CD4-positive, alpha-beta T cell (primary cell): ENCODE results near the gene KIF21B. TPM values are rescaled to one million over a fixed set of nuclear protein-coding genes. Genes with fewer than 3 reads are reported as not detected.

Experiments
- ATAC-seq: fragments of 200-7000 bp; cut with Tn5 transposase; one replicate; pipeline ENCODE4 v1.10.0; 2022; ENCODE audit warnings: mild to moderate bottlenecking; ENCODE audit not compliant: poor library complexity
- CTCF ChIA-PET: fragments of 350-600 bp; sonication (Branson Sonifier 250); formaldehyde crosslinking; loops from one replicate; lab custom pipeline; 2021; ENCODE audit warnings: antibody characterized with exemption, inconsistent platforms; lab: Charles Lee
- POLR2A ChIA-PET: fragments of 350-600 bp; sonication (Branson Sonifier 250); formaldehyde crosslinking; loops from one replicate; lab custom pipeline; 2021; ENCODE audit warnings: antibody characterized with exemption, inconsistent platforms; lab: Charles Lee
- DNase-seq, 14 experiments: peaks; one replicate each; pipeline ENCODE4 v3.0.0-alpha.2; 2013 to 2020; ENCODE audit warnings: mixed read lengths in 2 of 14
- H3K27ac ChIP-seq, 2 donors: one replicate each; pipeline versions ENCODE4 v1.5.1 to v1.7.0; 2013; ENCODE audit warnings: low read length in 2 of 2, low read depth in 1 of 2, mild to moderate bottlenecking in 1 of 2
- H3K27me3 ChIP-seq, 2 experiments: 1 replicate in 1 of 2; 2 replicates in 1 of 2; pipeline versions ENCODE4 v1.6.1 to v1.7.0; 2013; ENCODE audit warnings: low read length in 2 of 2, control low read depth in 1 of 2, mild to moderate bottlenecking in 1 of 2, moderate library complexity in 1 of 2; ENCODE audit not compliant: insufficient read depth in 2 of 2, control insufficient read depth in 1 of 2
- H3K36me3 ChIP-seq: one replicate; pipeline ENCODE4 v1.6.1; 2013; ENCODE audit warnings: low read length, control low read depth; ENCODE audit not compliant: insufficient read depth
- H3K4me1 ChIP-seq: one replicate; pipeline ENCODE4 v1.6.1; 2013; ENCODE audit warnings: low read length, control low read depth; ENCODE audit not compliant: insufficient read depth
- H3K4me3 ChIP-seq: one replicate; pipeline ENCODE4 v1.5.1; 2013; ENCODE audit warnings: mild to moderate bottlenecking, low read length, moderate library complexity
- H3K9me3 ChIP-seq, 2 experiments: 1 replicate in 1 of 2; 2 replicates in 1 of 2; pipeline versions ENCODE4 v1.6.1 to v1.7.0; 2013; ENCODE audit warnings: low read length in 2 of 2, mild to moderate bottlenecking in 2 of 2, control low read depth in 1 of 2, moderate library complexity in 1 of 2; ENCODE audit not compliant: control insufficient read depth in 1 of 2, insufficient read depth in 1 of 2
- H3K27ac Mint-ChIP-seq: one replicate; pipeline ENCODE4 v1.8.0; 2020; ENCODE audit warnings: mixed read lengths
- H3K27me3 Mint-ChIP-seq: one replicate; pipeline ENCODE4 v1.8.0; 2021; ENCODE audit warnings: mixed read lengths
- H3K36me3 Mint-ChIP-seq: one replicate; pipeline ENCODE4 v1.8.0; 2021; ENCODE audit warnings: low read depth, mixed read lengths
- H3K4me1 Mint-ChIP-seq: one replicate; pipeline ENCODE4 v1.8.0; 2021; ENCODE audit warnings: low read depth, mixed read lengths
- H3K4me3 Mint-ChIP-seq: one replicate; pipeline ENCODE4 v1.8.0; 2020; ENCODE audit warnings: mild to moderate bottlenecking, mixed read lengths
- H3K9me3 Mint-ChIP-seq: one replicate; pipeline ENCODE4 v1.8.0; 2020; ENCODE audit warnings: mixed read lengths
- CTCF ChIP-seq: fragments of 200-600 bp; IDR thresholded peaks from one replicate; pipeline ENCODE4 v1.8.0; 2022; ENCODE audit warnings: antibody characterized with exemption, mild to moderate bottlenecking
- intact Hi-C, 2 experiments: fragments of 100-400 bp; cut with DNase I in 1 of 2; cut with micrococcal nuclease in 1 of 2; formaldehyde crosslinking; loops; one replicate each; pipeline versions ENCODE4 v1.15.1 to v1.9.0; 2023 to 2025; cut with DNase I, micrococcal nuclease
- total RNA-seq, 174 experiments: library from RNA in 2 of 174; stranded (reverse) in 2 of 174; gene quantifications; one replicate each; pipeline ENCODE4 v1.2.3 and lab custom pipeline; 2021 to 2026

Gene KIF21B
- total RNA-seq, 2 experiments from 2014 or later: 64.5 to 65.4 TPM

- Histone ChIP-seq H3K27me3 (no peaks in the 10 kb centered on the region), H3K4me1 (peaks cover 88% of the 10 kb centered on the region), H3K4me3 (peak overlapping the region; percentile 67), H3K36me3 (peaks cover 6% of the 10 kb centered on the region), H3K9me3 (no peaks in the 10 kb centered on the region), H3K27ac (peak overlapping the region; percentile 80 to 90)
- TF ChIP-seq CTCF: no peak
- ChIA-PET POLR2A (interaction anchor here (0.8 to 4.9 kb wide), 7 partner anchors 14 to 351 kb away, joined by 3 to 22 read pairs (median 3); partner anchors contain the start of gene DDX59), CTCF (interaction anchor here (0.5 to 2.8 kb wide), 7 partner anchors 9 to 150 kb away, joined by 3 to 13 read pairs (median 4); no protein-coding TSS in a partner anchor)
- Mint-ChIP-seq H3K27ac (peak overlapping the region; percentile 90), H3K9me3 (no peaks in the 10 kb centered on the region), H3K4me3 (peak overlapping the region; percentile 94), H3K27me3 (no peaks in the 10 kb centered on the region), H3K4me1 (peaks cover 90% of the 10 kb centered on the region), H3K36me3 (peaks cover 6% of the 10 kb centered on the region)
- intact Hi-C loops: loop anchor here (5.0 to 10.0 kb wide), 5 partner anchors 94 to 606 kb away; partner anchors contain the start of genes CACNA1S (in 1 of the 2), CAMSAP2 (in 1 of the 2), DDX59 (in 1 of the 2) and ZNF281 (in 1 of the 2)
- DNase-seq (peak in 6 of 14 experiments; percentile 15 to 68 (median 54)), ATAC-seq (no peak)
These were observed 2.5 kb downstream of the KIF21B start for GRCh38 chr1:201020721-201021629.

- ChIA-PET CTCF (interaction anchor here (1.3 to 2.8 kb wide), 6 partner anchors 15 to 100 kb away, joined by 4 to 13 read pairs (median 5); no protein-coding TSS in a partner anchor), POLR2A (interaction anchor here (0.8 to 2.6 kb wide), 10 partner anchors 8 to 351 kb away, joined by 3 to 10 read pairs (median 3); partner anchors contain the start of gene DDX59)
- no peak for ATAC-seq
- Histone ChIP-seq H3K4me3 (peak overlapping the region; percentile 67), H3K36me3 (peaks cover 6% of the 10 kb centered on the region), H3K27me3 (no peaks in the 10 kb centered on the region), H3K9me3 (no peaks in the 10 kb centered on the region), H3K4me1 (peaks cover 89% of the 10 kb centered on the region), H3K27ac (peak overlapping the region; percentile 80 to 90)
- H3K36me3 Mint-ChIP-seq: peaks cover 13% of the 10 kb centered on the region
- peaks cover 90% of the 10 kb centered on the region for H3K4me1 Mint-ChIP-seq
- DNase-seq: peak in 4 of 14 experiments; percentile 54 to 77 (median 58)
- intact Hi-C loops: loop anchor here (5.0 to 10.0 kb wide), 5 partner anchors 95 to 605 kb away; partner anchors contain the start of genes CACNA1S (in 1 of the 2), CAMSAP2 (in 1 of the 2), DDX59 (in 1 of the 2) and ZNF281 (in 1 of the 2)
- no peak for TF ChIP-seq CTCF
- H3K27ac Mint-ChIP-seq: peak overlapping the region; percentile 90
- H3K27me3 Mint-ChIP-seq: no peaks in the 10 kb centered on the region
- H3K4me3 Mint-ChIP-seq: peak overlapping the region; percentile 94
- H3K9me3 Mint-ChIP-seq: no peaks in the 10 kb centered on the region
These were observed 3.4 kb downstream of the KIF21B start for GRCh38 chr1:201020040-201020591.
